ENCODE results near the gene CERS3.

CERS3 gene

DNA sequence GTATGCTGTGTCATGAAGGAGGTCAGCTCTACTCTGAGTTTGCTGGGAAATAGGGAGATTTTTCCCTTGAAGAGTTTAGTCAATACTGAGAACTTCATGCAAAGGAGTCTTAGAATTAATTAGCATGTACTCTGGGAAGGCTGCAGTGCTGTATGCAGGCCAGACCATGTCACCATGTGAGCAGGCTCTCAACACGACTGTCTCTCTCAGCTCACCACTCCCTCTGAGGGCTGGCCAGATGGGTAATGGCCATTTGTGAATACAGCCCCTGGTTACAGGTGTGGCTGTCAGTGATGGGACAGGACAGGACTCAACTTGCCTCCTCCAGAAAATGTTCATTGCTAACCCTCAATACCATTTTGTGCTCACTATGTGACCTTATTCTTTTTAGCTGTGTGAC, 5.1 kb upstream of the CERS3 start:
- TF ChIP-seq CSDC2 (CRISPR knock-in tag; IDR thresholded peaks at IDR 0.05) (no peak), TCF4 (CRISPR knock-in tag; IDR thresholded peaks at IDR 0.05; ENCODE audit: borderline replicate concordance) (no peak), ZNF8 (CRISPR knock-in tag; IDR thresholded peaks at IDR 0.05) (no peak), PPARA (CRISPR knock-in tag; IDR thresholded peaks at IDR 0.05; ENCODE audit: borderline replicate concordance) (no peak), ZNF565 (CRISPR knock-in tag; conservative IDR thresholded peaks at IDR 0.05; ENCODE audit: low read depth) (no peak), RARB (CRISPR knock-in tag; IDR thresholded peaks at IDR 0.05) (no peak), ZNF70 (CRISPR knock-in tag; IDR thresholded peaks at IDR 0.05) (no peak), ZC3H10 (CRISPR knock-in tag; IDR thresholded peaks at IDR 0.05) (no peak), ZFP3 (CRISPR knock-in tag; IDR thresholded peaks at IDR 0.05) (no peak), TOX (CRISPR knock-in tag; IDR thresholded peaks at IDR 0.05; ENCODE audit: borderline replicate concordance) (no peak), ARNTL (CRISPR knock-in tag; IDR thresholded peaks at IDR 0.05; ENCODE audit: borderline replicate concordance, low read depth) (no peak), ZFP30 (CRISPR knock-in tag; IDR thresholded peaks at IDR 0.05) (no peak), OSR1 (CRISPR knock-in tag; IDR thresholded peaks at IDR 0.05) (no peak), ISL1 (CRISPR knock-in tag; IDR thresholded peaks at IDR 0.05) (no peak)
- TF ChIP-seq, protein P1, sequence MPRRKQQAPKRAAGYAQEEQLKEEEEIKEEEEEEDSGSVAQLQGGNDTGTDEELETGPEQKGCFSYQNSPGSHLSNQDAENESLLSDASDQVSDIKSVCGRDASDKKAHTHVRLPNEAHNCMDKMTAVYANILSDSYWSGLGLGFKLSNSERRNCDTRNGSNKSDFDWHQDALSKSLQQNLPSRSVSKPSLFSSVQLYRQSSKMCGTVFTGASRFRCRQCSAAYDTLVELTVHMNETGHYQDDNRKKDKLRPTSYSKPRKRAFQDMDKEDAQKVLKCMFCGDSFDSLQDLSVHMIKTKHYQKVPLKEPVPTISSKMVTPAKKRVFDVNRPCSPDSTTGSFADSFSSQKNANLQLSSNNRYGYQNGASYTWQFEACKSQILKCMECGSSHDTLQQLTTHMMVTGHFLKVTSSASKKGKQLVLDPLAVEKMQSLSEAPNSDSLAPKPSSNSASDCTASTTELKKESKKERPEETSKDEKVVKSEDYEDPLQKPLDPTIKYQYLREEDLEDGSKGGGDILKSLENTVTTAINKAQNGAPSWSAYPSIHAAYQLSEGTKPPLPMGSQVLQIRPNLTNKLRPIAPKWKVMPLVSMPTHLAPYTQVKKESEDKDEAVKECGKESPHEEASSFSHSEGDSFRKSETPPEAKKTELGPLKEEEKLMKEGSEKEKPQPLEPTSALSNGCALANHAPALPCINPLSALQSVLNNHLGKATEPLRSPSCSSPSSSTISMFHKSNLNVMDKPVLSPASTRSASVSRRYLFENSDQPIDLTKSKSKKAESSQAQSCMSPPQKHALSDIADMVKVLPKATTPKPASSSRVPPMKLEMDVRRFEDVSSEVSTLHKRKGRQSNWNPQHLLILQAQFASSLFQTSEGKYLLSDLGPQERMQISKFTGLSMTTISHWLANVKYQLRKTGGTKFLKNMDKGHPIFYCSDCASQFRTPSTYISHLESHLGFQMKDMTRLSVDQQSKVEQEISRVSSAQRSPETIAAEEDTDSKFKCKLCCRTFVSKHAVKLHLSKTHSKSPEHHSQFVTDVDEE (CRISPR knock-in tag; IDR thresholded peaks at IDR 0.05), result no peak
- TF ChIP-seq, protein P2, sequence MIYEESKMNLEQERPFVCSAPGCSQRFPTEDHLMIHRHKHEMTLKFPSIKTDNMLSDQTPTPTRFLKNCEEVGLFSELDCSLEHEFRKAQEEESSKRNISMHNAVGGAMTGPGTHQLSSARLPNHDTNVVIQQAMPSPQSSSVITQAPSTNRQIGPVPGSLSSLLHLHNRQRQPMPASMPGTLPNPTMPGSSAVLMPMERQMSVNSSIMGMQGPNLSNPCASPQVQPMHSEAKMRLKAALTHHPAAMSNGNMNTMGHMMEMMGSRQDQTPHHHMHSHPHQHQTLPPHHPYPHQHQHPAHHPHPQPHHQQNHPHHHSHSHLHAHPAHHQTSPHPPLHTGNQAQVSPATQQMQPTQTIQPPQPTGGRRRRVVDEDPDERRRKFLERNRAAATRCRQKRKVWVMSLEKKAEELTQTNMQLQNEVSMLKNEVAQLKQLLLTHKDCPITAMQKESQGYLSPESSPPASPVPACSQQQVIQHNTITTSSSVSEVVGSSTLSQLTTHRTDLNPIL (CRISPR knock-in tag; IDR thresholded peaks at IDR 0.05; ENCODE audit: low read depth), result no peak
- TF ChIP-seq, protein P3, sequence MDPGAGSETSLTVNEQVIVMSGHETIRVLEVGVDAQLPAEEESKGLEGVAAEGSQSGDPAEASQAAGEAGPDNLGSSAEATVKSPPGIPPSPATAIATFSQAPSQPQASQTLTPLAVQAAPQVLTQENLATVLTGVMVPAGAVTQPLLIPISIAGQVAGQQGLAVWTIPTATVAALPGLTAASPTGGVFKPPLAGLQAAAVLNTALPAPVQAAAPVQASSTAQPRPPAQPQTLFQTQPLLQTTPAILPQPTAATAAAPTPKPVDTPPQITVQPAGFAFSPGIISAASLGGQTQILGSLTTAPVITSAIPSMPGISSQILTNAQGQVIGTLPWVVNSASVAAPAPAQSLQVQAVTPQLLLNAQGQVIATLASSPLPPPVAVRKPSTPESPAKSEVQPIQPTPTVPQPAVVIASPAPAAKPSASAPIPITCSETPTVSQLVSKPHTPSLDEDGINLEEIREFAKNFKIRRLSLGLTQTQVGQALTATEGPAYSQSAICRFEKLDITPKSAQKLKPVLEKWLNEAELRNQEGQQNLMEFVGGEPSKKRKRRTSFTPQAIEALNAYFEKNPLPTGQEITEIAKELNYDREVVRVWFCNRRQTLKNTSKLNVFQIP (CRISPR knock-in tag; IDR thresholded peaks at IDR 0.05; ENCODE audit: borderline replicate concordance, low read depth), result no peak
- TF ChIP-seq, protein P4, sequence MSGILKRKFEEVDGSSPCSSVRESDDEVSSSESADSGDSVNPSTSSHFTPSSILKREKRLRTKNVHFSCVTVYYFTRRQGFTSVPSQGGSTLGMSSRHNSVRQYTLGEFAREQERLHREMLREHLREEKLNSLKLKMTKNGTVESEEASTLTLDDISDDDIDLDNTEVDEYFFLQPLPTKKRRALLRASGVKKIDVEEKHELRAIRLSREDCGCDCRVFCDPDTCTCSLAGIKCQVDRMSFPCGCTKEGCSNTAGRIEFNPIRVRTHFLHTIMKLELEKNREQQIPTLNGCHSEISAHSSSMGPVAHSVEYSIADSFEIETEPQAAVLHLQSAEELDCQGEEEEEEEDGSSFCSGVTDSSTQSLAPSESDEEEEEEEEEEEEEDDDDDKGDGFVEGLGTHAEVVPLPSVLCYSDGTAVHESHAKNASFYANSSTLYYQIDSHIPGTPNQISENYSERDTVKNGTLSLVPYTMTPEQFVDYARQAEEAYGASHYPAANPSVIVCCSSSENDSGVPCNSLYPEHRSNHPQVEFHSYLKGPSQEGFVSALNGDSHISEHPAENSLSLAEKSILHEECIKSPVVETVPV (CRISPR knock-in tag; IDR thresholded peaks at IDR 0.05), result no peak
- no peak for ATAC-seq

DNA sequence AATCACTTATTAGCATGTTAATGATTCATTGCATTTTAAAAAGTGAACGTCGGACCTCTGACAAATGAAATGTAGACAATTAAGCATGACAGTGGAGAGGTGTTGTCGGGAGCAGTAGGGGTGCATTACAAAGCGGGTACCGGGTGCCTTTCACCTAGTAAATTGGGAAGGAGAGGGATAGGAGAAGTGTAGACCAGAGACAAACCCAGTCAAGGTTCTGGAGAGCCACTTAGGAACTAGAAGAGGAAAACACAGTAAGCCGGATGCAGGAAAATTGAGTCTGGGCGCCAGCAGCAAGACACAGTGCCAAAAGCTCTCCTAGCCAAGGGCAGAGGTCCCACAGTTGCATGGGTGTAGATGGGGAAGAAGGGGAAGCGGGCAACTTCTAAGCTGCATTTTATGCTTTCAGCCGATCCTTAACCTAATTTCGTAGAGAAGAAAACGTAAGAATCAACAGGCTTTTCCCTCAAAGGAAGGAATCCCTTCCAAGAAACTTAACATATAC, 3.1 kb upstream of the CERS3 start:
- ATAC-seq, result no peak
- TF ChIP-seq OSR1 (CRISPR knock-in tag; IDR thresholded peaks at IDR 0.05) (no peak), TCF4 (CRISPR knock-in tag; IDR thresholded peaks at IDR 0.05; ENCODE audit: borderline replicate concordance) (no peak), ARNTL (CRISPR knock-in tag; IDR thresholded peaks at IDR 0.05; ENCODE audit: borderline replicate concordance, low read depth) (no peak), ISL1 (CRISPR knock-in tag; IDR thresholded peaks at IDR 0.05) (no peak), ZNF8 (CRISPR knock-in tag; IDR thresholded peaks at IDR 0.05) (no peak), ZNF565 (CRISPR knock-in tag; conservative IDR thresholded peaks at IDR 0.05; ENCODE audit: low read depth) (no peak), ESRRG (CRISPR knock-in tag; IDR thresholded peaks at IDR 0.05) (no peak), PPARA (CRISPR knock-in tag; IDR thresholded peaks at IDR 0.05; ENCODE audit: borderline replicate concordance) (no peak)
- TF ChIP-seq, protein P5, sequence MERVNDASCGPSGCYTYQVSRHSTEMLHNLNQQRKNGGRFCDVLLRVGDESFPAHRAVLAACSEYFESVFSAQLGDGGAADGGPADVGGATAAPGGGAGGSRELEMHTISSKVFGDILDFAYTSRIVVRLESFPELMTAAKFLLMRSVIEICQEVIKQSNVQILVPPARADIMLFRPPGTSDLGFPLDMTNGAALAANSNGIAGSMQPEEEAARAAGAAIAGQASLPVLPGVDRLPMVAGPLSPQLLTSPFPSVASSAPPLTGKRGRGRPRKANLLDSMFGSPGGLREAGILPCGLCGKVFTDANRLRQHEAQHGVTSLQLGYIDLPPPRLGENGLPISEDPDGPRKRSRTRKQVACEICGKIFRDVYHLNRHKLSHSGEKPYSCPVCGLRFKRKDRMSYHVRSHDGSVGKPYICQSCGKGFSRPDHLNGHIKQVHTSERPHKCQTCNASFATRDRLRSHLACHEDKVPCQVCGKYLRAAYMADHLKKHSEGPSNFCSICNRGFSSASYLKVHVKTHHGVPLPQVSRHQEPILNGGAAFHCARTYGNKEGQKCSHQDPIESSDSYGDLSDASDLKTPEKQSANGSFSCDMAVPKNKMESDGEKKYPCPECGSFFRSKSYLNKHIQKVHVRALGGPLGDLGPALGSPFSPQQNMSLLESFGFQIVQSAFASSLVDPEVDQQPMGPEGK (CRISPR knock-in tag; IDR thresholded peaks at IDR 0.05; ENCODE audit: borderline replicate concordance), result no peak
- TF ChIP-seq, protein P4 (CRISPR knock-in tag; IDR thresholded peaks at IDR 0.05), result no peak
- TF ChIP-seq, protein P1 (CRISPR knock-in tag; IDR thresholded peaks at IDR 0.05), result no peak
